Testis (tissue), 3 donors: ENCODE data around the gene PACRGL. TPM values are rescaled to one million over a fixed set of nuclear protein-coding genes. Genes with fewer than 3 reads are reported as not detected.

ENCODE experiments used
- DNase-seq: peaks from one replicate; pipeline ENCODE4 v3.0.0-alpha.2; 2019
- H3K27ac ChIP-seq, 2 donors: fragments of 200-600 bp; sonication (generic); one replicate each; pipeline ENCODE4 v1.5.1; 2019
- H3K27me3 ChIP-seq: fragments of 200-600 bp; sonication (generic); one replicate; pipeline ENCODE4 v1.5.1; 2019
- H3K36me3 ChIP-seq: fragments of 200-600 bp; sonication (generic); one replicate; pipeline ENCODE4 v1.5.1; 2017; ENCODE audit warnings: low read depth; ENCODE audit errors: missing control alignments
- H3K4me1 ChIP-seq: fragments of 200-600 bp; sonication (generic); one replicate; pipeline ENCODE4 v1.5.1; 2019
- H3K4me3 ChIP-seq, 2 donors: fragments of 200-600 bp; sonication (generic); one replicate each; pipeline ENCODE4 v1.5.1; 2017 to 2019
- H3K9me3 ChIP-seq: fragments of 200-600 bp; sonication (generic); one replicate; pipeline ENCODE4 v1.5.1; 2017
- CTCF ChIP-seq, 3 experiments: fragments of 450-650 bp in 2 of 3; fragments of 200-600 bp in 1 of 3; sonication (generic) in 1 of 3; IDR thresholded peaks; one replicate each; pipeline ENCODE4 v1.5.1; 2016 to 2019; ENCODE audit warnings: antibody characterized with exemption in 3 of 3, mild to moderate bottlenecking in 2 of 3, moderate library complexity in 1 of 3
- POLR2A ChIP-seq: fragments of 450-650 bp; IDR thresholded peaks from one replicate; pipeline ENCODE4 v1.6.1; 2017; ENCODE audit warnings: antibody characterized with exemption, mild to moderate bottlenecking, moderate library complexity
- WGBS, 2 donors: methylation state at CpG; one replicate each; pipeline ENCODE4 v1.1.5; 2018; 5-methylcytosine and 5-hydroxymethylcytosine counted together
- intact Hi-C: fragments of 100-400 bp; cut with DNase I; formaldehyde crosslinking; loops from one replicate; pipeline ENCODE4 v1.15.1; 2023; ENCODE audit warnings: low total_unique reads
- polyA plus RNA-seq: library from polyadenylated mRNA; stranded (reverse); fragments of 350-450 nt; fragmentation: Illumina TruSeq; extraction: RNeasy Lipid Tissue Mini Kit (QIAGEN cat#74804); gene quantifications from one replicate; pipeline ENCODE4 v1.2.3, GENCODE V29; 2014; ENCODE audit warnings: low read depth, low replicate concordance; ENCODE audit not compliant: insufficient read depth
- total RNA-seq, 2 donors: library from RNA; depleted of rRNA; stranded (reverse); fragments of >200 nt; gene quantifications; one replicate each; pipeline ENCODE4 v1.2.3, GENCODE V29; 2016

The PACRGL gene
- total and polyA plus RNA-seq, 3 donors from 2014 or later, result 53.9 to 109 (median 90.8) TPM

GRCh38 chr4:20760053-20760452 lies 59.8 kb downstream of the PACRGL start:
- Histone ChIP-seq H3K9me3 (no peaks in the 10 kb centered on the region), H3K27me3 (no peaks in the 10 kb centered on the region), H3K36me3 (no peaks in the 10 kb centered on the region), H3K27ac (no peak overlapping the region), H3K4me1 (no peaks in the 10 kb centered on the region), H3K4me3 (no peak overlapping the region)
- DNase-seq, result no peak
- 67 to 85% methylated on average over 2 of the region's 2 CpGs for WGBS, 2 donors
- no peak for TF ChIP-seq CTCF (IDR thresholded peaks at IDR 0.05)
- TF ChIP-seq POLR2A, result no peak
- intact Hi-C loops, result no loop called here

GRCh38 chr4:20761382-20761781 lies 61.1 kb downstream of the PACRGL start:
- no peak overlapping the region for H3K4me3 ChIP-seq
- intact Hi-C loops, result no loop called here
- no peak for DNase-seq
- H3K9me3 ChIP-seq, result no peaks in the 10 kb centered on the region
- H3K36me3 ChIP-seq, result no peaks in the 10 kb centered on the region
- no peaks in the 10 kb centered on the region for H3K27me3 ChIP-seq
- TF ChIP-seq POLR2A (no peak), CTCF (IDR thresholded peaks at IDR 0.05) (no peak)
- no peak overlapping the region for H3K27ac ChIP-seq
- H3K4me1 ChIP-seq, result no peaks in the 10 kb centered on the region

GRCh38 chr4:20761826-20762225 lies 61.6 kb downstream of the PACRGL start:
- H3K36me3 ChIP-seq, result no peaks in the 10 kb centered on the region
- no peak for DNase-seq
- H3K27me3 ChIP-seq, result no peaks in the 10 kb centered on the region
- no peaks in the 10 kb centered on the region for H3K4me1 ChIP-seq
- intact Hi-C loops, result no loop called here
- 92 to 97% methylated on average over 1 of the region's 1 CpG for WGBS, 2 donors
- no peak overlapping the region for H3K27ac ChIP-seq
- H3K4me3 ChIP-seq, result no peak overlapping the region
- H3K9me3 ChIP-seq, result no peaks in the 10 kb centered on the region
- TF ChIP-seq CTCF (IDR thresholded peaks at IDR 0.05) (no peak), POLR2A (no peak)

GRCh38 chr4:20764366-20764992 lies 64.2 kb downstream of the PACRGL start:
- Histone ChIP-seq H3K36me3 (no peaks in the 10 kb centered on the region), H3K27ac (no peak overlapping the region), H3K27me3 (no peaks in the 10 kb centered on the region), H3K9me3 (no peaks in the 10 kb centered on the region), H3K4me3 (no peak overlapping the region), H3K4me1 (no peaks in the 10 kb centered on the region)
- TF ChIP-seq POLR2A (no peak), CTCF (IDR thresholded peaks at IDR 0.05) (no peak)
- DNase-seq, result no peak
- intact Hi-C loops, result no loop called here
- WGBS, 2 donors, result 69 to 71% methylated on average over 13 of the region's 13 CpGs
